Measurements from ENCODE around the gene GPBP1L1.
"Not testable (repeated sequence)": the region's sequence is repeated elsewhere in the genome, so short reads cannot be mapped to it uniquely, and the experiment has no call there.

Gene GPBP1L1

GRCh38 chr1:45704637-45705036 lies 18.3 kb upstream of the GPBP1L1 start:
- H3K36me3 Mint-ChIP-seq (ENCODE audit: low read depth): peaks cover 43% of the 10 kb centered on the region
- no peaks in the 10 kb centered on the region for H3K27me3 Mint-ChIP-seq (ENCODE audit: low read depth)
- H3K4me3 Mint-ChIP-seq: no peak overlapping the region
- peaks cover 8% of the 10 kb centered on the region for H3K9me3 Mint-ChIP-seq
- no peak overlapping the region for H3K27ac Mint-ChIP-seq
- H3K4me1 Mint-ChIP-seq: no peaks in the 10 kb centered on the region
- TF ChIP-seq CTCF (IDR thresholded peaks at IDR 0.05; ENCODE audit: unreplicated experiment in 3 of 3): no peak

GRCh38 chr1:45694823-45695222 lies 8.5 kb upstream of the GPBP1L1 start:
- TF ChIP-seq CTCF (IDR thresholded peaks at IDR 0.05; ENCODE audit: unreplicated experiment in 3 of 3): no peak
- H3K9me3 Mint-ChIP-seq: no peaks in the 10 kb centered on the region
- H3K27ac Mint-ChIP-seq: no peak overlapping the region
- peaks cover 36% of the 10 kb centered on the region for H3K36me3 Mint-ChIP-seq (ENCODE audit: low read depth)
- no peaks in the 10 kb centered on the region for H3K27me3 Mint-ChIP-seq (ENCODE audit: low read depth)
- H3K4me1 Mint-ChIP-seq: no peaks in the 10 kb centered on the region
- H3K4me3 Mint-ChIP-seq: no peak overlapping the region

- not testable (repeated sequence) for H3K27ac Mint-ChIP-seq; H3K4me1 Mint-ChIP-seq; H3K9me3 Mint-ChIP-seq; H3K27me3 Mint-ChIP-seq (ENCODE audit: low read depth); H3K4me3 Mint-ChIP-seq
- H3K36me3 Mint-ChIP-seq (ENCODE audit: low read depth): peaks cover 36% of the 10 kb centered on the region
These were observed 7.5 kb upstream of the GPBP1L1 start for GRCh38 chr1:45693811-45694210.

- peaks cover 29% of the 10 kb centered on the region for H3K4me1 Mint-ChIP-seq
- no peaks in the 10 kb centered on the region for H3K27me3 Mint-ChIP-seq (ENCODE audit: low read depth)
- no peaks in the 10 kb centered on the region for H3K9me3 Mint-ChIP-seq
- H3K36me3 Mint-ChIP-seq (ENCODE audit: low read depth): peaks cover 12% of the 10 kb centered on the region
- peak in 2 of 3 experiments; percentile 6 to 22 for TF ChIP-seq CTCF (IDR thresholded peaks at IDR 0.05; ENCODE audit: unreplicated experiment in 3 of 3)
- peak within 1 kb of the TSS; percentile 98 to 100 (median 98) for H3K4me3 Mint-ChIP-seq
- peak within 1 kb of the TSS; percentile 100 for H3K27ac Mint-ChIP-seq
These were observed 1.7 kb upstream of the GPBP1L1 start, which contains the start of gene TMEM69 for GRCh38 chr1:45687754-45688740. TSS of gene TMEM69 (plus strand) at chr1:45688181. CDS start at chr1:45691069, 2,888 bp downstream.

GRCh38 chr1:45687014-45687753 lies 851 bp upstream of the GPBP1L1 start:
- H3K4me3 Mint-ChIP-seq: peak overlapping the region; percentile 98 to 100 (median 98)
- peak overlapping the region; percentile 100 for H3K27ac Mint-ChIP-seq
- H3K36me3 Mint-ChIP-seq (ENCODE audit: low read depth): peaks cover 7% of the 10 kb centered on the region
- no peaks in the 10 kb centered on the region for H3K9me3 Mint-ChIP-seq
- no peak for TF ChIP-seq CTCF (IDR thresholded peaks at IDR 0.05; ENCODE audit: unreplicated experiment in 3 of 3)
- peaks cover 36% of the 10 kb centered on the region for H3K4me1 Mint-ChIP-seq
- no peaks in the 10 kb centered on the region for H3K27me3 Mint-ChIP-seq (ENCODE audit: low read depth)

GRCh38 chr1:45686015-45686287 lies 382 bp downstream of the GPBP1L1 start:
- Mint-ChIP-seq H3K36me3 (ENCODE audit: low read depth) (peaks cover 2% of the 10 kb centered on the region), H3K4me1 (peaks cover 41% of the 10 kb centered on the region), H3K27me3 (ENCODE audit: low read depth) (no peaks in the 10 kb centered on the region), H3K27ac (peak overlapping the region; percentile 100), H3K9me3 (no peaks in the 10 kb centered on the region), H3K4me3 (peak overlapping the region; percentile 98 to 100 (median 98))
- no peak for TF ChIP-seq CTCF (IDR thresholded peaks at IDR 0.05; ENCODE audit: unreplicated experiment in 3 of 3)
